GM21619 (cell line): ENCODE results near the gene PAOX.
"Not testable (repeated sequence)": the region's sequence is repeated elsewhere in the genome, so short reads cannot be mapped to it uniquely, and the experiment has no call there.

Experiments
- ATAC-seq: cut with Tn5 transposase; IDR thresholded peaks from one replicate; pipeline ENCODE4 v1.9.1; 2021; ENCODE audit not compliant: unreplicated experiment

Gene PAOX

GRCh38 chr10:133403359-133403758 is 24.3 kb downstream of the PAOX start:
- no peak for ATAC-seq

- no peak for ATAC-seq
Measured at GRCh38 chr10:133403784-133404183, 24.7 kb downstream of the PAOX start.

GRCh38 chr10:133405272-133405671 is 26.2 kb downstream of the PAOX start:
- ATAC-seq: no peak

- peak; percentile 61 for ATAC-seq
Measured at GRCh38 chr10:133405844-133406527, 26.9 kb downstream of the PAOX start.

- ATAC-seq: no peak
Measured at GRCh38 chr10:133411523-133412380, 32.7 kb downstream of the PAOX start.

DNA sequence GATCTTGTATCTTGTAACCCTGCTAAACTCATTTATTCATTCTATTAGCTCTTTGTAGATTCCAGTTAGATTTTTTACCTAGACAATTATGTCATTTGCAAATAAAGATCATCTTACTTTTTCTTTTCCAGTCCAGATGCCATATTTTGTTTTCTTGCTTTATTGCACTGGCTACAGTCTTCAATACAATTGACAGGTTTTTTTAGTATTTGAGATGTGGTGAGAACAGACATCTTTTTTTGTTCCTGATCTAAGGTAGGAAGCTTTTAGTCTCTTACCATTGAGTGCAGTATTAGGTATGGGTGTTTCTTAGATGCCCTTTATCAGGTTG is 33.3 kb downstream of the PAOX start:
- no peak for ATAC-seq

GRCh38 chr10:133414401-133414800 is 35.3 kb downstream of the PAOX start:
- not testable (repeated sequence) for ATAC-seq

DNA sequence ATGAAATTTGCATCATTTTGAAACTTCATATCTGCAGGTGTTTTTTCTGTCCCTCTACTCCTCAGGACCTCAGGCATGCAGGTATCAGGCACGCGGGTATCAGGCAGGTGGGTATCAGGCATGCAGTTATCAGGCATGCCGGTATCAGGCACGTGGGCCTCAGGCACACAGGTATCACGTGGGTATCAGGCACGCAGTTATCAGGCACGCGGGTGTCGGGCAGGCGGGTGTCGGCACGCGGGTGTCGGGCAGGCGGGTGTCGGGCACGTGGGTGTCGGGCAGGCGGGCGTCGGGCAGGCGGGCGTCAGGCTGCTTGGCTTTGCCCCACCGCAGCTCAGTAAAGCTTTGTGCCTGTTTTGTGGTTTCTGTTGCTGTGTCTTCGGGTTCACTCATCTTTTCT is 36.7 kb downstream of the PAOX start:
- ATAC-seq: no peak

DNA sequence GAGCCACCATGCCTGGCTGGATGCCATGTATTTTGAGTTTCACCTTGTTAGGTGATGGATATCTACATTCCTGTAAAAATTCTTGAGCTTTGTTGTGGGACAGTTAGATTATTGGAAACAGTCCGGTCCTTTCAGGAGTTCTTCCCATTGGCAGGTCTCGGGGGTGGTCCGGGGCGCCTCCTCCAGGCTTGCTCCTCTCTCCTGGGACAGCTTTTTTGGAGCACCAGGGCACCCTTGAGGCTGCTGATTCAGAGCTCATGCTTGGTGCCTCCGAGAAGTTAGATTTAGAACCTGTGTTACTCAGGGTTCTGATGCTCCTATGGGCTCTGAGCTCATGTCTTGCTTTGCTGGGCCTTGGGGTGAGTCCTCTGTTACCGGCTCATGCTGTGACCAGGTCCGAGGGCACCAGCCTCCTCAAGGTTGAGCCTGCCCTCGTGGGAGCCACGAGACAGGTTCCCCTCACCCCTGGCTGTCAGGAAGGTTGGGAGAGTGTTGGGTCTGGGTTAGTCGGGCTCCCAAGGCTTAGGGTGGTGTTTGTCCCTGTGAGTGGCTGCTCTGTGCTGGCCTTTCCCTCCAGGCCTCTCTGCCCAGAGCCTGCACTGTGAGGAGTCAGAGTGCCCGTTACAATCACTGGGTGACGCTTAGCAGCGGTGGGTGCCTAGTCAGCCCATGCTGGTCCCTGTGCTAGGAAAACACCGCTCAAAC is 39.4 kb downstream of the PAOX start:
- no peak for ATAC-seq

DNA sequence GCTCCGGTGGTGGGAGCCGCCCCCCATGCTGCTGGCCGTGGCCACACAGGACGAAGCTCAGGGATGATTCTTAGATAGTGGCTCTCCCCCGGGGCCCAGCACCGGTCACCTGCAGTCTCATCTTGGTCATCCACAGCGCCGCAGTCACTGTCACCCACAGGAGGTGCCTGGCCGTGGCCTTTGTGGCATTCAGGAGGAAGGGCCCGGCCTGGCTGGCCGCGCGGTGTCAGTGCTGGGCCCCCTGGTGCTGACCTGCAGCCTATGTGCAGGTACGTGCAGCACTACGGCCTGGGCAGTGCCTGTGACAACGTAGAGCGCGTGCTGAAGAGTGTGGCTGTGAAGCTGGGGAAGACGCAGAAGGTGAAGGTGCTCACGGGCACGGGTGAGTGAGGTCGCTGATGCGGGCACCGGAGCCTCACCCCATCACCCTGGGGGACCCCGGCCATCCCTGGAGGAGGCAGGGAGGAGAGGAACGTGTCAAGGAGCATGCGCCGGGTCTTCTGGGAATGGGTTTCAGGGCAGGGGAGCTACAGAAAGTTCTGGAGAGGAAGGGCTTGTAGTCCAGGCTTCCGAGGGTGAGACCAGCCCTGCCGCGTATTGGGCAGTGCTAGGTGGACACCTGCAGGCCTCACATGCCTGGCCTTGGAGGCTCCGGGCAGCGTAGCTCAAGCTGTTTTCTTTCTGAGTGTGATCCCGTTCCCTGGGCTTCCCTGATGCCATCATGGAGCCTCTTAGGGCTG is 40.3 kb downstream of the PAOX start:
- no peak for ATAC-seq

DNA sequence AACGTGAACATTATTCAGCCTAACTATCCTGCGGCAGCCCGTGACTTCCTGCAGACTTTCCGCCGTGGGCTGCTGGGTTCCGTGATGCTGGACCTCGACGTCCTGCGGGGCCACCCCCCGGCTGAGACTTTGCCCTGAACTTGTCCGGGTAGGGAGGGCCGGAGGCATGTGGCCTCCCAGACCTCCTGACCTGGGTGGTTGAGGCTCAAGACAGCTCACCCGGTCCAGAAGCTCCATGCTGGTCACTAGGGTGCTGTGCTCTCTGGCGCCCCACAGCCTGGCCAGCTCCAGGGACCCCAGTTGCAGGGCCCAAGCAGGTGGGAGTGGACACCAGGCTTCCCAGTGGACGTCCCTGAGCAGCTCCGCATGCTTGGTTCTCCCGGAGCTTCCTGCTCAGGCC is 41.0 kb downstream of the PAOX start:
- no peak for ATAC-seq

- no peak for ATAC-seq
Measured at GRCh38 chr10:133420579-133420978, 41.5 kb downstream of the PAOX start.

- ATAC-seq: no peak
Measured at GRCh38 chr10:133421336-133422222, 42.5 kb downstream of the PAOX start.

DNA sequence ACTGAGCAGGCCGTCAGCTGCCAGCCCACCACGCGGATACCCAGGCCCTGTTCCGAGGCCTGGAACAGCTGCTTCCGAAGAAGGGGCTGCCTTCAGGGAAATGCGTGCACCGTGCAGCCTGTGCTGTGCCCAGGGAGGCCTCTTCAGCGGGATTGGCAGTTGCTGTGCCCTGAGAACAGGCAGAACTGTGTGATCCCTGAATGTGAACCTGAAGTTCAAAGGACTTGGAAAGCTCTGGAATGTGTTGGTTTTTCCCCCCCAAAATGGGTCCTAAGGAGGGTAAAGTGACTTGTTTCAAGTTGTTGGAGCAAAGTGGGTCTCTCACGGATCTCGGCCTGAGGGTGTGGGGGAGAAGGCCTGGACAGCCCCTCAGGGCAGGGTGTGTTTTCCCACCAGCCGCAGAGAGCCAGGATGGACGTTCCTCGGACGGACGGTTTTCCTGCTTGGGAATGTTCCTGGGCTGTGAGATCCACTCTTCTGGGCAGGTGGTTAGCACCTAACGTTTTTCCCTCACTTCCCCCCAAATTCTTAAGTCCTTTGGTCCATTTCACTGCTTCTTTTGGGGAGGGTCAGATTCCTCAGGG is 43.3 kb downstream of the PAOX start:
- no peak for ATAC-seq

- no peak for ATAC-seq
Measured at GRCh38 chr10:133422807-133423771, 44.0 kb downstream of the PAOX start.

- not testable (repeated sequence) for ATAC-seq
Measured at GRCh38 chr10:133424102-133424501, 45.0 kb downstream of the PAOX start.

DNA sequence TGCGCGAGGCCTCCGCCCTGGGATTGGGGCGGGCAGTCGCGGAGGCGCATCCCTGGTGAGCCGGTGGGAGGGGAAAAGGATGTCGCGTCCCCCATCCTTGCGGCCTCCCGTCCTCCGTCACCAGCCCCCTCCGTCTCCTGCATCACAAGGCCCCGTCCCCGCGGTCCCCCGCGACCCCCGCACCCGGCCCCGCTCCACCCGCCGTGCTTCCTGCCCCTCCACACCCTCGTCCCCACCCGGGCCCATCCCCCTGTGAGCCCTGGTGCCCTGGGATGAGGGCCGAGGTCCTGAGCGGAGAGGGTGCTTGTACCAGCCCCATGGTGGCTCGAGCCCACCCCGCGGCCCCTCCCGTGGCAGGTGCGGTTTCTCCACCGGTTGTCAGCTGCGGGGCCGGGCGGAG is 45.5 kb downstream of the PAOX start, which contains the start of gene SPRN:
Gene SPRN (minus strand): TSS at position 25 of the 400 bp plus-strand sequence. CDS start 944 bp downstream, outside the sequence.
- not testable (repeated sequence) for ATAC-seq

- ATAC-seq: not testable (repeated sequence)
Measured at GRCh38 chr10:133429571-133429970, 50.5 kb downstream of the PAOX start.
